8988T (cell line): ENCODE data around the gene TOMM20.

ENCODE experiments used
- DNase-seq: peaks from one replicate; pipeline ENCODE4 v3.0.0; 2011

Gene TOMM20

DNA sequence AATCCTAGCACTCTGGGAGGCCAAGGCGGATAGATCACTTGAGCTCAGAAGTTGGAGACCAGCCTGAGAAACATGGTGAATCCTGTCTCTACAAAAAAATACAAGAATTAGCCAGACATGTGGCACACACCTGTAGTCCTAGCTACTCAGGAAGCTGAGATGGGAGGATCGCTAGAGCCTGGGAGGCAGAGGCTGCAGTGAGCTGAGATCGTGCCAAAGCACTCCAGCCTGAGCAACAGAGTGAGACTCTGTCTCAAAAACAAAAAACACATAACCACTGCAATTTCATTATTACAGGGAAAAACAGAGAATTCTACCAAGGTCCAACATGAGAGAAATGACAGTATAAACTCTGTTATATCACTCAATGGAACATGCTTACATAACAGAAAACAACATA lies 4.4 kb upstream of the TOMM20 start:
- DNase-seq = no peak

DNA sequence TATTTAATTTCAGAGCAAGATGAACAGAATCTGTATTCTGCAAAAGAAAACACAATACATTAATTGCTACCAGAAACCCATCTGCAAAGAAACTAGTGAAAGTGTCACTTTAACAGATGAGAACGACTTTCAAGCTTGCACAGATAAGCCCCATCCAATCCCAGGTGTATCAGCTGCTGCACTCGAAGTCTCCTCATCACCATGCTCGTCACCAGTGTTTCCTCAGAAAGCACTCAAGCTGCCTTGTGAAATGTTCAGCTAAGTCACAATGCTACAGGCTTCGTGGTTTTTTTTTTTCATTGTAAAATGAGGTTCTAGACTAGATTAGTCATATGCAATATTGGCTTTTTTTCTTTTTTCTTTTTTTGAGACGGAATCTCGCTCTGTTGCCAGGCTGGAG lies 3.3 kb upstream of the TOMM20 start:
- no peak for DNase-seq

DNA sequence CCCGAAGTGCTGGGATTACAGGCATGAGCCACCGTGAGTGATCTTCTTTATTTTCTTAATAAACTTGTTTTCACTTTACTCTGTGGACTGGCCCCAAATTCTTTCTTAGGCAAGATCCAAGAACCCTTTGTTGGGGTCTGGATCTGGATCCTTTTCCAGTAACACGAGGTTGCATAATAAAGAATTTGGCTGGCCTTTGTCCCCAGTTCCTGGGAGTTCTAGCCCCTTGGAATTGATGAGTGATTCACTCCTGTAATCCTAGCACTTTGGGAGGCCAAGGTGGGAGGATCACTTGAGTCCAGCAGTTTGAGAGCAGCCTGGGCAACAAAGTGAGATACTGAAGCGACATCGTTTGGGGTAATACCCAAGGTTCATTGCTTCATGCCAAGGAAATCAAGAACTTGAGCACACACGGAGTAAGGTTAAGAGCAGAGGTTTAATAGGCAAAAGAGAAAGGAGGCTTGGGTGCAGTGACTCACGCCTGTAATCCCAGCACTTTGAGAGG lies 2.2 kb upstream of the TOMM20 start:
- DNase-seq = no peak

DNA sequence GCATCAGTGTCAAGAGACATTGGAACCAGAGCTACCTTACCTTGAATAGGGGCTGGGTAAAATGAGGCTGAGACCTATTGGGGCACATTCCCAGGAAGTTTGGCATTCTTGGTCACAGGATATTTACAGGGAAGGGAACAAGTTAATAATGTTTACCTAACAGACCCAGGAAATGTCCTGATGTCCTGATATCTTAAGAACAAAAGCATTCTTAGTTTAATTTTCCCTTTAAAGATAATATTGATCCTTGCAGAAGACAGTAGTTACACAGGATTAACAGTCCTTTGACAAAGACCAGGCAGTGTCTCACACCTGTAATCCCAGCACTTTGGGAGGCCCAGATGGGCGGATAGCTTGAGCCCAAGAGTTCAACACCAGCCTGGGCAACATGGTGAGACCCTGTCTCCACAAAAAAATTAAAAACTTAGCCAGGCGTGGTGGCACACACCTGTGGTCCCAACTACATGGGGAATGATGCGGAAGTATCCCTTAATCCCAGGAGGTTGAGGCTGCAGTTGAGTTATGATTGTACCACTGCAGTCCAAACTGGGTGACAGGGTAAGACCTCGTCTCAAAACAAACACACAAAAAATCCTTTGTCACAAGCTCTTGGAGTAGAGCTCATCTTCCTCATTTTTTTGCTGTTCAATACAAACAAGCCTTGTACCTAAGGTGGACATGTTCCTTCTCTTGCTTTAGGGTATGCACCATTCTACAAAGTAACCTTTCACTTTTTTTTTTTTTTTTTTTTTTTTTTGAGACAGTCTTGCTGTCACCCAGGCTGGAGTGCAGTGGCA lies 1.3 kb upstream of the TOMM20 start:
- no peak for DNase-seq

DNA sequence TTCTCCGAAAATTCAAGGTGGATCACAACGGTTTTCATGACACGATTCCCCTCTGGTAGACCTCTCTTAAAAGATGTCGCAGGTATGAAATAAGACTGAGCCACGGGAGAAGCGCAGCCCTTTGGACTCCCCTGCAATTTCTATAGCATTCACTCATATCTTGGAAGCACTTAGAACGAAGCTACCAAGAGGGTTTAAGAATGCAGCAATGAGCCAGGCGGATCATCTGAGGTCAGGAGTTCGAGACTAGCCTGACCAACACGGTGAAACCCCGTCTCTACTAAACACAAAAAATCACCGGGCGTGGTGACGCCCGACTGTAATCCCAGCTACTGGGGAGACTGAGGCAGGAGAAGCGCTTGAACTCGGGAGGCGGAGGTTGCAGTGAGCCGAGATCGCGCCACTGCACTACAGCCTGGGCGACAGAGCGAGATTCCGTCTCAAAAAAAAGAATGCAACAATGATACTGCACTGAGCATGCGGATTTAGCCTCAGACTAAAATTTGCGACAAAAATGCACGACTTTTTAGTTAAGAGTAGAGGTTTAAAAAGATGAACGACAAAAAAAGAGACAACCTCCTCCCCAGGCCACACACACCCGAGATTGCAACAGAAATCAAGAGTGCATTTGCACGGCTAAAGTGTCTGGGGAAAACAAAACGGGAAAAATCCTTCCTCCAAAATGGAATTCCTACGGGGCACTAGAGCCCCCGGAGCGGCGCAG lies 743 bp downstream of the TOMM20 start:
- no peak for DNase-seq

DNA sequence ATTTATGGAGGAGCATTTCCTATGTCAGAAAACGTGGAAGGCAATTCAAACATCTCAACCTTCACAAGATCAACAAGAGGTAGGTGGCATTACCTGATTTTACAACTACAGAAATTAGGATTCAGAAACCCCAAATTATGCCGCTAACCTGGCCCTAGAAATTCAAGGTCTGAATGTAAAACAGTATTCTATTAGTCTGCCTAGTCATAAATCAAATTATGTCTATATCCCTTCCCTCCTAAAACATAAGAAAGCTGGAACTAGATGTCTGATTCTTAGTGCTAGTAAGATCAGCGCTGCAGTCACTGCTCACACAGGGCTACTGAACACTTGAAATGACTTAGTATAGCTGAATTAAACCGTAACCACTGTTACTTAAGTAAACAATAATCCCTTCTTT lies 1.4 kb downstream of the TOMM20 start:
- DNase-seq = no peak

DNA sequence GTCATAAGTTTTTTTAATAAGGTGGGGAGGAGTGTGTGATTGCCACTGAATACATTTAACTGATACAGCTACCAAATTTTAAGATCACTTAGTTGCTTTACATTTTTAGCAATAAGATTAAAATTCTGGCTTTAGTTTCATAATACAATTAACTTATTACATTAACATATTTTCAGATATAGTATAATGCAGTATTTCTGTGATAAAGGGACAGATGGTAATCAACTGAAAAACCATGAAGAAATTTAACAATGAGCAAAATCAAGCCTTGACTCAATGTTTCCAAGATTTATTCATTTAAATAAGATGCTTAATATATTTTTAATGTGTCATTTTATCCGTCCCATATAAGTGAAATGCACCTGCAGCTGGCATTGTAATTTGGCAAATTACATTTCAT lies 4.0 kb downstream of the TOMM20 start:
- no peak for DNase-seq

DNA sequence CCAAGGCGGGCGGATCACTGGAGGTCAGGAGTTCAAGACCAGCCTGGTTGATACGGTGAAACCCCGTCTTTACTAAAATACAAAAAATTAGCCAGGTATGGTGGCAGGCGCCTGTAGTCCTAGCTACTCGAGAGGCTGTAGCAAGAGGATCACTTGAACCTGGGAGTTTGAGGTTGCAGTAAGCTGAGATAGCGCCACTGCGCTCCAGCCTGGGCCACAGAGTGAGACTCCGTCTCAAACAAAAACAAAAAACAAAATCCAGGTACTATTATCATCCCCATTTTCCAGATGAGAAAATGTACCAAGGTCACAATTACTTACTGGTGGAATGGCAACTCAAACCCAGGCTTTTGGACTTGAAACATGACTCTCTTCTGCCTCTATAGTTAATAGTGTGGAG lies 4.5 kb downstream of the TOMM20 start:
- DNase-seq = no peak

DNA sequence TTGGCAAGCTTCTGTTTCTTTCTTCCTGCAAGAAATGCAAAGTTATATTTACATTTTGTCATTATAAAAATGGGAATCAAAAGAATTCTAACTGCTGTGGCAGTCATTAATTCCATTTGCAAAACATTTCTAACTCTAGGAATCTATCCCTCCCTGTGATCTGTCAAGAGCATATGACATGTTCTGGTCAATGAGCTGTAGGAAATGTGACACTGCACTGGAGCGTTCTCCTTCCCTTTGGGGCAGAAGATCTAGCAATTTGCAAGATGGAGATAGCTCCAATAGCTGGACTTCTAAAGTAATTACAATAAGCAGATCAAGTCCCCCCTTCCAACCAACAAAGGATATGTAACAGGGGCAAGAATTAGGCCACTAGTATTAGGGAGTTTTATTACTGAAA lies 6.3 kb downstream of the TOMM20 start:
- DNase-seq = no peak

DNA sequence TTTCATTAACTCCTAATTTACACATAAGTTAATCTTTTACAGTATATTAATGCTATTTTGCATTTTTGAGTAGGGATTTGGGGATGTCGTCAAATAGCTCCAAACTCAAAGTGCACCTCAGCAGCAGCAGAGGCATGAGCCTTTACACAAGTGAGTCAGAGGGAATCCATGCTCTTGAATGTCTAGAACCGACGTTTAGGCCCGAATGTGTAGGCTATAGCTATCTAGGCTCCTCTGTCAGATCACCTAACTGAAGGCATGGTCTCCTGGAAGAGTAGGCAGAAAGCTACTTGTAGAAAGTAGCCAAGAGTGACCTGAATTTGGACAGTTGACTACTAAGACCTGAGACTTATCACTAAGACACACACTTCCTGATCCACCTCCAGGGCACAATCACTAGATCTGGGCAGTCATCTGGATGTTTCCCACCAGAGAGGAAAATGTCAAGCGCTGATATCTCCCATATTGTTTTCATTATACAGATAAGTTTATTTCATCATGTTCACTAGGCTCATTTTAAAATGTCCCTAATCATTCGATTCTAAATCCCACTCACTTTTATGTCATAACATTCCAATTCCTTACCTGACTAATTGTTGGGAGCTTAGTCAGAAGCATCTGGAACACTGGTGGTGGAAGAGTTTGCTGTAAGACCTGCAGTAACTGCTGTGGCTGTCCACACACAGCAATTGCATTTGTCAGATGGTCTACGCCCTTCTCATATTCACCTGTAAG lies 15.3 kb downstream of the TOMM20 start:
- DNase-seq = no peak

DNA sequence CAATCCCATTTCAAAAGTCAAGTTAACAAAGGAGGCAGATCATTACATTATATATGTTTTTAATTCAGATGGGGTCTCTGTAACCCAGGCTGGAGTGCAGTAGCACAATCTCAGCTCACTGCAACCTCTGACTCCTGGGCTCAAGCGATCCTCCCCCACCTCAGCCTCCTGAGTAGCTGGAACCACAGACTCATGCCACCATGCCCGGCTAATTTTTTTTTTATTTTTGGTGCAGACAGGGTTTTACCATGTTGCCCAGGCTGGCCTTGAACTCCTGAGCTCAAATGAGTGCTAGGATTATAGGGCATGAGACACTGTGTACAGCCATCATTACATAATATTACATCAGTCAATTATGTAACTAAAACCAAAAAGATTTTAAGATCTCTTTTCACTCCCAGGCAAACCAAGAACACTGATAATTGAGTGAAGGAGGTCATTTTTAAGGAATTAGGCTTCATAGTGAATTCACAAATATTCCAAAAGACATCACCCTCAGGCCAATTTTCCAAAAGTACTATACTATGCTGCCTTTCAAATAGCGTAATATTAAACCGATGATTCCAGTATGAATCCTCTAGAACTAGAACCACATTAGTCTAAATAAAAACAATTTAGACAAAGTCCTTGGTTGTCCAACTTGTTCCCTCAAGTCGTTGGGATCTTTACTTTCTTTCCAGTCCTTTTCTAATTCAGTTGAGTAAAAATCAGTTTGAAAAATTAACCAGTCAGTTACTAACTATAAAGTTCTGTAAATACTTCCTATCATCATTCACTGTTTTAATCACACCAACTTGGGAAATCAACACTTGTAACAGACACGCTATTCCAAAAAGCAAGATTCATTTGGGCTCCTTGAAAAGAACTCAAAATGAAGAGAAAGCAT lies 16.1 kb downstream of the TOMM20 start:
- no peak for DNase-seq

DNA sequence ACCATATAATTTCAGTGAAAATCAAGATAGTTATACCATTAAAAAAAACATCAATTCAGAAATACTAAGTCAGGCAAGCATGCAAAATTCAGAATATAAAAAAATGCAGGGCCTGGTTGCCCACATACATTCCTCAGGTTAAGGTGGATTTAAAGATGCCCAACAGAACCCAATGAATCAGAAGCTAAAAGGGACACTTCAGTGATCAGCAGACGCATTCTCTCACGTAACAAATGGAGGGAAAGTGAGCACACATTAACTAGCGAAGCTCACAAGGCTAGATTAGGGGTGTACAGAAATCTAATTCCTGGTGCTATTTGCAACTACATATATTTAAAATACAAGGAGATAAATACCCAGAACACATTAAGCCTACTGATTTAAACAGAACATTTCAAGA lies 17.5 kb downstream of the TOMM20 start:
- DNase-seq = no peak

DNA sequence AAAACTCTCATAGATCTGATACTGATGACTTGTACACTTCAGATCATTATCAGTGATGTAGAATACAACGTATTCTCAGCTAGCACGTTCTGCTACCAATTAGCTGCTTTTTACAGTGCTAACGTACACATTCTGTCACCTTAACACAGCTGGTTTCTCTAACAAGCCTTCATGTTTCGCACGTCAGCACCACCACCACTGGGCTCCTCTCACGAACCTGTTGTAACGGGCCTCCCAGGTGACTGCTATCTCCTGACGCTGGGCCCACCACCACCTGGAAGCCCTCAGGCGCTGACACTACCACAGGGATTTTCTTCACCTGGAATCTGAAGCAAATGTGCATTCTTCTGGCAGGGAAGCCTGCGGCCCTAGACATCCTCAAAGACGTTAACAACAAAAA lies 19.8 kb downstream of the TOMM20 start:
- DNase-seq = no peak

DNA sequence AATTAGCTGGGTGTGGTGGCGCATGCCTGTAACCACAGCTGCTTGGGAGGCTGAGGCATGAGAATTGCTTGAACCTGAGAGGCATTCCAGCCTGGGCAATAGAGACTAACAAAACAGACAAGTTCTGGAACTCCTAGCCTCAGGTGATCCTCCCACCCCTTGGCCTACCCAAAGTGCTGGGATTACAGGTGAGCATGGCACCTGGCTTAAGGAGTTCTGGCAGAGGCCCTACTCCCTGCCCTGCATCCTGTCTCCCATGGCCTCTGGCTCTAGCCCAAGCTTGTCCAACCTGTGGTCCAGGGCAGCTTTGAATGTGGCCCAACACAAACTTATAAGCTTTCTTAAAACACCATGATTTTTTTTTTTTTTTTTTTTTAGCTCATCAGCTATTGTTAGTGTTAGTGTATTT lies 20.4 kb downstream of the TOMM20 start:
- DNase-seq = no peak

DNA sequence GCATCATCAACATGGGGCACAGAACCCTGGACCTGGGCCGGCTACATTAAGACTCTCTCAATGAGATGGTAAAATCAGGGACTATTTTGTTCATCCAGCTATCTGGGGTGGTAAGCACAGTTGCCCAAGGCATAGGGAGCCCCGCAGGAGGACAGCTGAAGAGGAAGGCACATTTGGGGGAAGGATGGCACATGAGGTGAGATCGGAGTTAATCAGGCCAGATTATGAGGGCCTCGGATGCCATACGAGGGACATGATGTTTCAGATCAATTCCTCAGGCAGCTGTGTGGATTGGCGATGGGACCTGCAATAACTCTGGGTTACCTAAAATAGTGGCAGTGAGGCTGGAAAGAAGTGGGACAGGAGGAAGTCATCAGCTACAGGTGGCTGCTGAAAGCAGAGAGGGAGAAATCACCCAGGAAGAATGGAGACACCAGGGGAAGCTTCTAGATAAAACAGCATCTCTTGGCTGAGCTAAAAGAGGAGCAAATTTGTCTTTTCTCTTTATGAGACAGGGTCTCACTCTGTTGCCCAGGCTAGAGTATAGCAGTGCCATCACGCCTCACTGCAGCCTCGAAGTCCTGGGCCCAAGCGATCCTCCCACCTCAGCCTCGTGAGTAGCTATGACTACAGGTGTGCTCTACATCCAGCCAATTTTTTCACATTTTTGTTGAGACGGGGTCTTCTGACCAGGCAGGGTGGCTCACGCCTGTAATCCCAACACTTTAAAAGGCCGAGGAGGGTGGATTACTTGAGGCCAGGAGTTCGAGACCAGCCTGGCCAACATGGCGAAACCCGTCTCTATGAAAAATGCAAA lies 21.1 kb downstream of the TOMM20 start:
- DNase-seq = no peak

DNA sequence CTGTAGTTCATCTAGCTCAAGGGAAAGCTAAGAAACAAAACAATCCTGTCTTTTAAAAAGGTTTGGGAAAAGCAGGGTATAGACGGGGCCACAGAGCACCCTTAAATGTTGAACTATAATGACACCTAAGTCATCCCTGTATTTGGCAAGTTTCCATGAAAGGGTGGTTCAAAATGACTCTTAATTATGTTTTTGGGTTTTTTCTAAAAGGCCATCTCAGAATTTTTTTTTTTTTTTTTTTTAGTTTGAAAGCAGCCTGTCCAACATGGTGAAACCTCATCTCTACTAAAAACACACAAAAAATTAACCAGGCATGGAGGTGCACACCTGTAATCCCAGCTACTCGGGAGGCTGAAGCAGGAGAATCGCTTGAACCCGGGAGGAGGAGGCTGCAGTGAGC lies 22.2 kb downstream of the TOMM20 start:
- no peak for DNase-seq

DNA sequence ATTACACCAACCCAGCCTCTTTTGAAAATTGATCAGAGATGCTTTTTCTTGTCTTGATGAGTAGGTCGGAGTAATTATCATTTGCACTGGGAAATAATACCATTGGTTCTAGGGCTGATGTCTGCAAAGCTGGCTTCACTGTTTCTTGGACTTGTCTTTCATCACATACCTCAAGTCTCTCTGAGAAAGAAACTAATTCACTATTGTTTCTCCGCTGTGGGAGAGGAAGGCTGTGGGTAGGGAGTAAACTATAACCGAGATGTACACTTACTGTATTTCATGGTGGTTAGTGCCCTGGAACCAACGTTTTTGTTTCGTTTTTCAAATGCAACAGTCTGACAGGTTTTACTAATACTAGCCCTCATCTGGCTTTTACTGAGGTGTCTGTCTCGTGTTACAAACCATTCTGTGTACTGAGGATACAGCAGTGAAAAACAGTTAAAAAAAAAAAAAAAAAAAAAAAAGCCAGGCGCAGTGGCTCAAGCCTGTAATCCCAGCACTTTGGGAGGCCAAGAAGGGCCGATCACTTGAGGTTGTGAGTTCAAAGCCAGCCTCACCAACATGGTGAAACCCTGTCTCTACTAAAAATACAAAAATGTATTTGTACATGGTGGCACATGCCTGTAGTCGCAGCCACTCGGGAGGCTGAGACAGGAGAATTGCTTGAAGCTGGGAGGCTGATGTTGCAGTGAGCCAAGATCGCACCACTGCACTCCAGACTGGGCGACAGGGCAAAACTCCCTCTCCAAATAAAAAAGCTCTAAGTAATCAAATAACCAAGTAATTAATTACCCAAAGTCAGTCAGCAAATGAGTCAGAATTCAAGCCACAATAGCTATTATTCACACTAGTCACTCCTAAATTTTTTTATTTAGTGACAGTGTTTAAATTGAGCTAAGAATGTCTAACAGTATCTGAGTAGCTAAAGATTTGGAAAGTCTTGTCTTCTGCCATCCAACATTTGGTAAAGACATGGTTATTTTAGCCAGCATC lies 23.3 kb downstream of the TOMM20 start:
- DNase-seq = no peak

DNA sequence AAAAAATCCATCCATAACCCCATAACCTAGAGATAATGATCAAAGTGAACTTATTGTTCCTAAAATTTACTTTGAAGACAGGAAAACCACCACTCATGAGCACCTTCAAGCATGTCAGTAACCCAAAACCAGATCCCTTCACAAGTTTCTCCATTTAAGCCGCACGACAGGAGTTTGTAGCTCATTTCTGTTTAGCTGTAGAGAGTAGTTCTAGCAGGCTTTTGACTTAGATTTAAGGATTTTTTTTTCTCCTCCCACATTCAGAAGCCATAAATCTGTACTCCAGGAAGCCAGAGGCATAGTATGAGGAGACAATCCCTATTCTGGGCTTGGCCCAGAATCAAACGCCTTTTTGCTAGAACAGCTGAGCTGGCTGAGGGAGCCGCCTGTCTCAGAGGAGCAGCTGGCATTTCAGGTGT lies 25.6 kb downstream of the TOMM20 start:
- DNase-seq = no peak

DNA sequence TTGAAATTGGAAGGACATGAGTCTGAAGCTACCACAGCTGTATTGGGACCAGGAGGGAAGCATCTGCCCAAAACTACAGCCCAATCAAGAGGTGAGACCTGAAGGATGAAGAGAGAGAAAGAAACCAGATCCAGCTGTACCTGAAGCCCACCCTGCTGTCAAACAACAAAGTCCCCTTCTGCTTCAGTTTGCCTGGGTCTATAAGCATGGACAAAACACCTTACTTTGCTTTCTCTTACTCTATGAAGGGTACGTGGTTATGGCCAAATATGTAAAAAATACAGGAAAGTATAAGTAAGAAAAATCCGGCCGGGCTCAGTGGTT lies 26.4 kb downstream of the TOMM20 start:
- DNase-seq = no peak

DNA sequence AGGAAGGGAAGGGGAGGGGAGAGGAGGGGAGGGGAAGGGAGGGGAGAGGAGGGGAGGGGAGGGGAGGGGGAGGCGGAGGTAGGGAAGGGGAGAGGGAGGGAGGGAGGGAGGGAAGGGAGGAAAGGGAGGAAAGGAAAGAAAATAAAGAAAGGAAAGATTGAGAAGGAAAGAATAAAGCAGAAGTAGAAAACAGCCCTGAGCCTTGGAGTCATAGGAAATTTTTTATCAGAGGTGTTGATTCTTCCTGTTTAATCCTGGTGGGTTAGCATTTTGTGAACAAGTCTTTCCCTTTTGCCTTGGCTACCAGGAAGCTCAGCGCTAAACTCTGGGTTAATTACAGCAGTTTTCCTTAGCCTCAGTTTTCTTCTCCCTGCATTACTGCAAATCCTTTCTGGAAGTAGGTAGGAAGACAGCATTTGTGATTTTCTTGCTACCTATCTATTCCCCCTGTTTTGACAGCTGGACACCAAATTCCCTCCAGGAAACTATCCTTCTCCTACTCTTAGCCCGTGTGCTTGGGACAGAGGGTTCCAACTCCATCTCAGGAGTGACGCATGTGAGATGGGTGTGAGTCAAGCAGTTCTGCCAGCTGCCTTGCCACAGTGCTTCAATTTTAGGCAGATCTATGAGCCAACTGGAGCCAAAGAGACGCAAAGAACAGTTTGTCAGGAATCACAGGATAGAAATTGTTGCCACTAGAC lies 26.9 kb downstream of the TOMM20 start:
- no peak for DNase-seq
